Natural killer cell (primary cell): ENCODE results near the gene AIFM3. TPM values are rescaled to one million over a fixed set of nuclear protein-coding genes. Genes with fewer than 3 reads are reported as not detected.
A peak's percentile ranks its signal among the peaks of the same experiment; 100 is the strongest.

Experiments
- ATAC-seq, 3 donors: fragments of 150-1000 bp in 2 of 3; fragments of 200-7000 bp in 1 of 3; cut with Tn5 transposase; 1 replicate in 1 of 3; 2 replicates in 2 of 3; pipeline ENCODE4 v1.10.0; 2021; ENCODE audit warnings: mild to moderate bottlenecking in 2 of 3, moderate library complexity in 2 of 3
- DNase-seq, 2 donors: peaks; one replicate each; pipeline versions ENCODE4 v3.0.0 to v3.0.0-alpha.2; 2013 to 2021; ENCODE audit warnings: mixed read lengths in 1 of 2
- H3K27ac ChIP-seq: one replicate; pipeline ENCODE4 v1.5.1; 2013; ENCODE audit warnings: mild to moderate bottlenecking, low read length
- H3K27me3 ChIP-seq: one replicate; pipeline ENCODE4 v1.6.1; 2013; ENCODE audit warnings: low read length; ENCODE audit not compliant: control insufficient read depth, insufficient read depth
- H3K36me3 ChIP-seq: one replicate; pipeline ENCODE4 v1.6.1; 2013; ENCODE audit warnings: low read length; ENCODE audit not compliant: control insufficient read depth, insufficient read depth
- H3K4me1 ChIP-seq: one replicate; pipeline ENCODE4 v1.6.1; 2013; ENCODE audit warnings: low read length; ENCODE audit not compliant: control insufficient read depth, insufficient read depth
- H3K4me3 ChIP-seq: one replicate; pipeline ENCODE4 v1.5.1; 2013; ENCODE audit warnings: low read length
- H3K9me3 ChIP-seq: one replicate; pipeline ENCODE4 v1.6.1; 2013; ENCODE audit warnings: low read length; ENCODE audit not compliant: control insufficient read depth, insufficient read depth
- H3K27ac Mint-ChIP-seq, 2 donors: one replicate each; pipeline ENCODE4 v1.8.0; 2022; ENCODE audit warnings: mild to moderate bottlenecking in 2 of 2, mixed read lengths in 2 of 2, moderate library complexity in 1 of 2
- H3K27me3 Mint-ChIP-seq, 2 donors: one replicate each; pipeline ENCODE4 v1.8.0; 2022; ENCODE audit warnings: low read depth in 2 of 2, mixed read lengths in 2 of 2
- H3K36me3 Mint-ChIP-seq: one replicate; pipeline ENCODE4 v1.8.0; 2022; ENCODE audit warnings: mixed read lengths
- H3K4me1 Mint-ChIP-seq, 2 donors: one replicate each; pipeline ENCODE4 v1.8.0; 2022; ENCODE audit warnings: mixed read lengths in 2 of 2
- H3K4me3 Mint-ChIP-seq: one replicate; pipeline ENCODE4 v1.8.0; 2022; ENCODE audit warnings: mild to moderate bottlenecking, moderate library complexity, mixed read lengths
- H3K9me3 Mint-ChIP-seq, 2 donors: one replicate each; pipeline ENCODE4 v1.8.0; 2022; ENCODE audit warnings: mixed read lengths in 2 of 2
- CTCF ChIP-seq: fragments of 200-600 bp; IDR thresholded peaks from one replicate; pipeline ENCODE4 v1.8.0; 2022; ENCODE audit warnings: antibody characterized with exemption
- WGBS: methylation state at CpG from one replicate; pipeline ENCODE4 v1.1.7; 2013; ENCODE audit warnings: missing lambda C conversion rate; ENCODE audit not compliant: insufficient coverage; 5-methylcytosine and 5-hydroxymethylcytosine counted together
- intact Hi-C: fragments of 100-400 bp; cut with micrococcal nuclease; formaldehyde crosslinking; loops from one replicate; pipeline ENCODE4 v1.14.2; 2022
- total RNA-seq, 4 donors: library from RNA; stranded (reverse); fragments of 120-200 nt in 1 of 4; gene quantifications; one replicate each; pipeline versions ENCODE4 v1.2.3 to v1.2.4, GENCODE V29; 2013 to 2022

AIFM3 gene
- total RNA-seq, 3 donors from 2014 or later (not counting 1 experiment from before 2014, with no cell fraction given), result 1.5 to 2.3 (median 2.2) TPM

DNA sequence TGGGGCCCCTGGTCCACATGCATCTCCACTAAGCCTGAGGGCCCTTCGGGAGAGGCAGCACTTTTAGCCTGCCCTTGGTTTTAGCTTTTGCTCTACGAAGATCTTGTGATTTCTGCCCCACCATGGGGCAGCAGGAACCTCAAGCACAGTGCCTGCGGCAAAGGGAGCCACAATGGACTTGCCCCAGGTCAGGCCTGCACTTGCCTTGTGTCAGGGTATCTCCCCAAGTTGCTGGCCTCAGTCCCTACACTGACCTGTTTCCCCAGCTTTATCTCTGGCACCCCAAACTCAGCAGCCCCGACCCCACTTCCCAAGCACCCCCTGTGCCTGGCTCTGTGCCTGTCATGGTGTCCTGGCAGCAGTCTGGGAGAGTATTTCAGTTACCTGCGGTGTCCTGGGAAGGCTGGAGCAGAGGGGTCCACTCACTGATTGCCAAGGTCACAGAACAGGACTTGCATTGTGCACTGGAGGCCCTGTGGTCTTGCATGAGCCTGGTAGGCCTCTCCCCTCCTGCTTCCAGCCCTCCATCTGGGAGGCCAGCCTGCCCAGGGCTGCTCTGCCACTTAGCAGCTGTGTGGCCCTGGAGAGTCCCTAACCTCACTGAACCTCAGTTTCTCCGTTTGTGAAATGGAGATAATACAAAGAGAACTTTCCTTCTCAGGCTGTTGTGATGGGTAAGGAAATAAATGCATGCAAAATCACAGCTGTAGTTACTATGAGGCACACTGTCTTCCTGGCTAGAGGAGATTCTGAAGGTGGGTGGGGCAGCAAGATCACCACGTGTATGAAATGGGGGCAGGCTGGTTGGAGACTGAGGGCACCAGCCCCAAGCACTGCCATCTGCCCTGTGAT lies 3.6 kb upstream of the AIFM3 start:
- 81% methylated on average over 6 of the region's 7 CpGs for WGBS
- TF ChIP-seq CTCF, result no peak
- peaks cover 5 to 12% of the 10 kb centered on the region in 2 donors for H3K4me1 Mint-ChIP-seq
- H3K9me3 Mint-ChIP-seq, result no peaks in the 10 kb centered on the region
- ATAC-seq (no peak), DNase-seq (no peak)
- no peaks in the 10 kb centered on the region for H3K36me3 Mint-ChIP-seq
- intact Hi-C loops, result loop anchor here (5.0 kb wide), 1 partner anchor 46 kb away; the partner anchor contains the start of gene CRKL
- Histone ChIP-seq H3K27ac (no peak overlapping the region), H3K4me1 (peaks cover 26% of the 10 kb centered on the region), H3K27me3 (peaks cover 9% of the 10 kb centered on the region), H3K4me3 (no peak overlapping the region), H3K9me3 (no peaks in the 10 kb centered on the region), H3K36me3 (no peaks in the 10 kb centered on the region)
- H3K4me3 Mint-ChIP-seq, result peak overlapping the region; percentile 68
- peaks cover 6 to 10% of the 10 kb centered on the region in 2 donors for H3K27me3 Mint-ChIP-seq
- H3K27ac Mint-ChIP-seq, result no peak overlapping the region

- ATAC-seq (peak in 1 of 3 donors; percentile 19), DNase-seq (peak in 1 of 2 donors; percentile 28)
- peak overlapping the region; percentile 81 for H3K4me3 Mint-ChIP-seq
- Histone ChIP-seq H3K4me3 (peak overlapping the region; percentile 12), H3K27me3 (peaks cover 9% of the 10 kb centered on the region), H3K27ac (no peak overlapping the region), H3K4me1 (peaks cover 33% of the 10 kb centered on the region), H3K9me3 (no peaks in the 10 kb centered on the region), H3K36me3 (no peaks in the 10 kb centered on the region)
- intact Hi-C loops, result loop anchor here (5.0 kb wide), 1 partner anchor 47 kb away; the partner anchor contains the start of gene CRKL
- TF ChIP-seq CTCF, result no peak
- peaks cover 6 to 10% of the 10 kb centered on the region in 2 donors for H3K27me3 Mint-ChIP-seq
- WGBS, result 82% methylated on average over 4 of the region's 6 CpGs
- H3K36me3 Mint-ChIP-seq, result no peaks in the 10 kb centered on the region
- no peaks in the 10 kb centered on the region for H3K9me3 Mint-ChIP-seq
- no peak overlapping the region for H3K27ac Mint-ChIP-seq
- peaks cover 5 to 11% of the 10 kb centered on the region in 2 donors for H3K4me1 Mint-ChIP-seq
Observed at GRCh38 chr22:20964090-20964798, 2.8 kb upstream of the AIFM3 start.

DNA sequence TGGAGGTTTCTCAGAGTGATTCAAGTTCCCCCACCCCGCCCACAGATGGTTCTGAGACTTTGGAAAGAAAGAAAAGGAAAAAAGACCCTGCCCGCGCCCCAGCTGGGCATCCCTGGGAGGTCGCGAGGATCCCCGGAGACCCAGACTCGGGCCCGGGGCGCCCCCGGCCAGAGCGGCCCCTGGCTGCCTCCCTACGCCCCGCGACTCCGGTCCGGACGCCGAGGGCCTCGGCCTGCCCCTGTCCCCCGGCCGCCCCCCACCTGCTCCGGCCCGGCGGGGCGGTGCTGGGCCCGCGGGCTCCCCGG lies 2.3 kb upstream of the AIFM3 start:
- no peak for ATAC-seq
- no peak for DNase-seq
- TF ChIP-seq CTCF, result no peak
- no peaks in the 10 kb centered on the region for H3K9me3 Mint-ChIP-seq
- peaks cover 5 to 11% of the 10 kb centered on the region in 2 donors for H3K4me1 Mint-ChIP-seq
- Histone ChIP-seq H3K36me3 (no peaks in the 10 kb centered on the region), H3K27me3 (peaks cover 9% of the 10 kb centered on the region), H3K9me3 (no peaks in the 10 kb centered on the region), H3K27ac (no peak overlapping the region), H3K4me3 (peak overlapping the region; percentile 12), H3K4me1 (peaks cover 33% of the 10 kb centered on the region)
- peak overlapping the region; percentile 81 for H3K4me3 Mint-ChIP-seq
- intact Hi-C loops, result loop anchor here (5.0 kb wide), 1 partner anchor 47 kb away; the partner anchor contains the start of gene CRKL
- no peak overlapping the region for H3K27ac Mint-ChIP-seq
- peaks cover 6 to 10% of the 10 kb centered on the region in 2 donors for H3K27me3 Mint-ChIP-seq
- WGBS, result 4% methylated on average over 27 of the region's 28 CpGs
- H3K36me3 Mint-ChIP-seq, result no peaks in the 10 kb centered on the region
